Esophagus squamous epithelium (tissue), 4 donors: ENCODE data around the gene SNX32.

ENCODE experiments used
- CTCF ChIP-seq, 6 experiments: fragments of 450-650 bp in 4 of 6; fragments of 200-600 bp in 2 of 6; sonication (generic) in 2 of 6; IDR thresholded peaks; one replicate each; pipeline ENCODE4 v1.5.1; 2016 to 2019; ENCODE audit warnings: antibody characterized with exemption in 6 of 6, mild to moderate bottlenecking in 4 of 6, moderate library complexity in 4 of 6
- POLR2A ChIP-seq, 4 donors: fragments of 450-650 bp; IDR thresholded peaks; one replicate each; pipeline ENCODE4 v1.6.1; 2017; ENCODE audit warnings: antibody characterized with exemption in 4 of 4, mild to moderate bottlenecking in 4 of 4, moderate library complexity in 3 of 4

DNA sequence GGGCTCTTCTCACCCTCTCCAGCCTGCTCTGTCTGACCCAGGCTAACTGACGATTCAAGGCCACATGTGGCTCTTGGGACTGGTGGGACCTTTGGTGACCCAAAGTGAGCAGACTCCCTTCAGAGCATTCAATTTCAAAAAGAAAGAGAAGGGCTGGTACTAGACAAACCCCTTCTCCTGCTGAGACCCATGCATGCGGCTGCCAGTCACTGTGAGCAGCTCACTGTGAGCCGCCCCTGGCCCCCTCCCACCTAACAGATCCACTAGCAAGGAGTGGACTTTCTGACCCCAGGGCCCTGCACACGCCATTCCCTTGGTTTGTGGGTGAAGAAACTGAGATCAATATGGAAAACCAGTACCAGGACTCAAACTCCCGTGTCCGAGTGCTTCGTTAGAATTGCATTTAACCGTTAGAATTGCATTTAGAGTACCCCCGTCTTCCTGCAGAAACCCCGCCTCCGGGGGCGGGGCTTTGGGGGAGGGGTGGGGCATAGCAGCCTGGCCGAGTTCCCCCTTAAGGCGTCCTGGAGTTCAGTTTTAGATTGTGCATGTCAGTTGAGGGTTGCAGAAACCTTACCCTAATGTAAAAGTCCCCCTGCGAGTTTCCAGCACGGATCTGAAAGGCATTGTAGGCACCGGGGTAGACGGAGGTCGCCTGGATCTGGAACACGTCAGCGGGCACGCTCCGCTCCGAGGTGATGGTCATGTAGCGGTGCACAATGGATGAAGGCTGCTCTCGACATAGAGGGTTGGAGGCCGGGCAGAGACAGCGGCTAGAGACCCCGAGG lies 33.7 kb downstream of the SNX32 start:
- no peak for TF ChIP-seq POLR2A (IDR thresholded peaks at IDR 0.05)
- no peak for TF ChIP-seq CTCF (IDR thresholded peaks at IDR 0.05)
